ENCODE data around the gene CLDND1. TPM values are rescaled to one million over a fixed set of nuclear protein-coding genes. Genes with fewer than 3 reads are reported as not detected.
A peak's percentile ranks its signal among the peaks of the same experiment; 100 is the strongest.

The CLDND1 gene
- total and polyA plus RNA-seq, 2 donors (not counting 1 experiment from before 2014, with no cell fraction given): 69.4 to 134 TPM

- no peak overlapping the region for H3K9ac ChIP-seq (ENCODE audit: low read length)
- no peaks in the 10 kb centered on the region for H3K79me2 ChIP-seq (ENCODE audit: control insufficient read depth, insufficient read depth, low read length)
- ChIA-PET CTCF (no interaction called here), POLR2A (no interaction called here)
- no peaks in the 10 kb centered on the region for H3K36me3 ChIP-seq (replicated peaks in 1 of 2; ENCODE audit: control extremely low read depth in 1 of 2, control insufficient read depth in 1 of 2, extremely low read depth in 1 of 2, insufficient read depth in 2 of 2, low read length in 1 of 2)
- no peak overlapping the region for H3K4me3 Mint-ChIP-seq
- H2AFZ ChIP-seq (ENCODE audit: insufficient read depth, low read depth, low read length, poor library complexity, severe bottlenecking): no peak overlapping the region
- no peaks in the 10 kb centered on the region for H3K4me1 ChIP-seq (ENCODE audit: control insufficient read depth in 2 of 2, insufficient read depth in 2 of 2, low read length in 2 of 2)
- WGBS (ENCODE audit: insufficient coverage): no CpG with 5 or more reads among the region's 2 CpGs
- no peaks in the 10 kb centered on the region for H3K9me3 ChIP-seq (ENCODE audit: control extremely low read depth in 1 of 3, control insufficient read depth in 2 of 3, insufficient read depth in 1 of 3, low read length in 2 of 3)
- TF ChIP-seq EZH2 (IDR thresholded peaks at IDR 0.05; ENCODE audit: borderline replicate concordance, insufficient read depth, low read depth, low read length, poor library complexity, severe bottlenecking) (no peak), CTCF (IDR thresholded peaks at IDR 0.05) (no peak)
- H3K4me2 ChIP-seq (replicated peaks; ENCODE audit: low read depth, low read length, poor library complexity, severe bottlenecking): no peak overlapping the region
- intact Hi-C loops (cut with micrococcal nuclease): no loop called here
- peaks cover 10% of the 10 kb centered on the region for H3K4me1 Mint-ChIP-seq
- no peak for DNase-seq
- H3K27me3 Mint-ChIP-seq: peaks cover 3% of the 10 kb centered on the region
- H3K9me3 Mint-ChIP-seq (ENCODE audit: insufficient read depth): no peaks in the 10 kb centered on the region
- H3K27me3 ChIP-seq (replicated peaks in 1 of 4; ENCODE audit: control extremely low read depth in 1 of 4, control insufficient read depth in 3 of 4, insufficient read depth in 4 of 4, low read length in 3 of 4): no peaks in the 10 kb centered on the region
- no peak for ATAC-seq (ENCODE audit: low read depth)
- H3K4me3 ChIP-seq (ENCODE audit: control extremely low read depth in 1 of 5, extremely low read depth in 1 of 5, insufficient read depth in 1 of 5, low read depth in 2 of 5, low read length in 4 of 5): peak overlapping the region in 2 of 5 experiments; percentile 18 to 40
- no peak overlapping the region for H3K27ac ChIP-seq (ENCODE audit: low read length in 2 of 2)
- H3K27ac Mint-ChIP-seq: no peak overlapping the region
- H4K20me1 ChIP-seq (ENCODE audit: control insufficient read depth, insufficient read depth, low read length, poor library complexity, severe bottlenecking): no peaks in the 10 kb centered on the region
Measured at GRCh38 chr3:98534168-98534567, 11.5 kb upstream of the CLDND1 start.

- DNase-seq (no peak), ATAC-seq (ENCODE audit: low read depth) (no peak)
- no peaks in the 10 kb centered on the region for H3K27me3 ChIP-seq (replicated peaks in 1 of 4; ENCODE audit: control extremely low read depth in 1 of 4, control insufficient read depth in 3 of 4, insufficient read depth in 4 of 4, low read length in 3 of 4)
- POLR2A ChIA-PET: no interaction called here
- no peak overlapping the region for H3K27ac ChIP-seq (ENCODE audit: low read length in 2 of 2)
- no peaks in the 10 kb centered on the region for H3K9me3 ChIP-seq (ENCODE audit: control extremely low read depth in 1 of 3, control insufficient read depth in 2 of 3, insufficient read depth in 1 of 3, low read length in 2 of 3)
- H2AFZ ChIP-seq (ENCODE audit: insufficient read depth, low read depth, low read length, poor library complexity, severe bottlenecking): no peak overlapping the region
- peak overlapping the region; percentile 62 for H3K27ac Mint-ChIP-seq
- H3K36me3 ChIP-seq (replicated peaks in 1 of 2; ENCODE audit: control extremely low read depth in 1 of 2, control insufficient read depth in 1 of 2, extremely low read depth in 1 of 2, insufficient read depth in 2 of 2, low read length in 1 of 2): no peaks in the 10 kb centered on the region
- TF ChIP-seq EZH2 (IDR thresholded peaks at IDR 0.05; ENCODE audit: borderline replicate concordance, insufficient read depth, low read depth, low read length, poor library complexity, severe bottlenecking) (no peak), CTCF (IDR thresholded peaks at IDR 0.05) (no peak)
- peaks cover 10% of the 10 kb centered on the region for H3K4me1 Mint-ChIP-seq
- H3K27me3 Mint-ChIP-seq: peaks cover 3% of the 10 kb centered on the region
- no peaks in the 10 kb centered on the region for H3K4me1 ChIP-seq (ENCODE audit: control insufficient read depth in 2 of 2, insufficient read depth in 2 of 2, low read length in 2 of 2)
- no peak overlapping the region for H3K9ac ChIP-seq (ENCODE audit: low read length)
- no peaks in the 10 kb centered on the region for H4K20me1 ChIP-seq (ENCODE audit: control insufficient read depth, insufficient read depth, low read length, poor library complexity, severe bottlenecking)
- 93% methylated on average over 4 of the region's 6 CpGs for WGBS (ENCODE audit: insufficient coverage)
- intact Hi-C loops (cut with micrococcal nuclease): no loop called here
- no peaks in the 10 kb centered on the region for H3K79me2 ChIP-seq (ENCODE audit: control insufficient read depth, insufficient read depth, low read length)
- CTCF ChIA-PET: interaction anchor here (0.5 to 1.5 kb wide), 3 partner anchors 69 to 73 kb away, joined by 3 to 4 read pairs (median 4); no protein-coding TSS in a partner anchor
- no peak overlapping the region for H3K4me2 ChIP-seq (replicated peaks; ENCODE audit: low read depth, low read length, poor library complexity, severe bottlenecking)
- no peaks in the 10 kb centered on the region for H3K9me3 Mint-ChIP-seq (ENCODE audit: insufficient read depth)
- H3K4me3 ChIP-seq (ENCODE audit: control extremely low read depth in 1 of 5, extremely low read depth in 1 of 5, insufficient read depth in 1 of 5, low read depth in 2 of 5, low read length in 4 of 5): peak overlapping the region in 2 of 5 experiments; percentile 35 to 40
- peak overlapping the region; percentile 55 for H3K4me3 Mint-ChIP-seq
Measured at GRCh38 chr3:98532709-98533571, 10.2 kb upstream of the CLDND1 start.

Measured in B cell (primary cell).